NCI-H1694 treated with DMSO at 0.1 percent for 48 hours (cell line): ENCODE results near the gene ENOX1.

Source experiments
- DNase-seq: peaks from one replicate; lab custom pipeline; 2025; lab: John Stamatoyannopoulos, UW

ENOX1 gene

GRCh38 chr13:43744261-43745031, 42.3 kb downstream of the ENOX1 start:
- DNase-seq = no peak

DNA sequence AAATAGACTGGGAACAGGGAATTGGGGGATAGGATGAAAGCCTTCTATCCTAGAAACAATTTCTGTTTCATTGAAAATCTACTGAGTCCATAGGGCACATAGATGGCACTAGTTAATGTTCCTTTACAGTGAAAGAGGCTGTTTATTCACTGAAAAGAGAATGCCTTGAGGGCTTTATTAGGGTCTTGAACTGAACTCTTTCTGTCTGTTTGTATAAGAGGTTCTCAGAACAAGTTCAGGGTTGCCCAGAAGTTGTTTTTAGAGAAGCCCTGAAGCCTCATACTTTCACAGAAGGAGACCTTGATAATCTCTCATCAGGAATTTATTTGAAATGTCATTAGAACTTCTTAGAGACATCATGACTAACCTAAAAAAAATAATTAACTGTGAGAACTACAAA, 43.9 kb downstream of the ENOX1 start:
- DNase-seq = no peak

- DNase-seq = no peak
Observed at GRCh38 chr13:43737392-43737923, 49.3 kb downstream of the ENOX1 start.

GRCh38 chr13:43732726-43733125, 54.0 kb downstream of the ENOX1 start:
- DNase-seq = no peak

DNA sequence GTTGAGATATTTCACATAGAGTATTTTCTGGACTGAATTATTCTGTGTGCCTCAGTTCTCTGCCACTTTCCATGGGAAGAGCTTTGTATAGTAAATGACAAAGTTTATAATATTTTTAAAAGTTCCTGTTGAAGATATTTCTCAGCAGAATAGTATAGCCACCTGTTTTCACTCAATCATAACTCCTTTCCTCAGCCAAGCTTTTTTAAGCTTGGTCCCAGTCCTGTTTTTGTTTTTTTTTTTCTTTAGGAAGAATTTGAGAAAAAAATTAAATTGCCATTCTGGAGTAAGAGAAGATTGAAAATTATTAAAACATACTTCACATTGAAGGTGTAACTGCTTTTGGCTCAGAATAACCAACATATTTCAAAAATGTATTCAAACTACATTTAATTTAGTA, 55.5 kb downstream of the ENOX1 start:
- DNase-seq = no peak

DNA sequence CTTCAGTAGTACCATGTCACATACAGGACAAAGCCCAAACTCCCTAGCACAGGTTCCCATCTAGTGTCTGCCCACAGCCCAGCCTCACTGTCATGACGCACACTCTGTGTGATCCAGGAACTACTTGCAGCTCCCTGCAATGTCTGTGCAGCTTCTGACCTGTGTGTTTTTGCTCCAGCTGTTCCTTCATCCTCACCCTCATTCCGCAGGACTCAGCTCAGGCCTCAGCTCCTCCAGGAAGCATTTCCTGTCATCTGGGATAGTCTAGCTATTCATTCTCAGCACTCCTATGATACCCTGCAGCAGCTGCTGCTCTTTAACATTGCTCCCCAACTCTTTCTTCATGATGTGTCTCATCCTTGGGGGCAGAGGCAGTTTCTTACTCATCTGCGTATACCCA, 56.1 kb downstream of the ENOX1 start:
- no peak for DNase-seq

DNA sequence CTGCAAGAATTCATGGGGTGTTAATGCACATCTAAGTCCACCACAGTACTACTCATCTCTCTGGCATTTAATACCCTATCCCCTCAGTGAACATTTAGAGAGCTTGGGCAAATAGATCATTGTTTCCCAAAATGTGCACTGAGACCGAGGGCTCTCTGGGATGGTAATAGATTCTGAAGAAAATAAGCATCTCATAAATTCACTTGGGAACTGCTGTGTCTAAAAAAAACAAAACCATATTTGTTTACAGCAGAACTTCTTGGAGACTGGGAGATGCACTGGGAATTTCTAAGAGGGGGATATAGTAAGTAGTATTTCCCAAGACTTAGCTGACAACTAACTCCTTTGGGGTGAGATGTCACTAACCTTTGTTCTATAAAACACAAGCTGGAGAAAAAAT, 58.4 kb downstream of the ENOX1 start:
- DNase-seq = no peak

GRCh38 chr13:43727856-43728255, 58.9 kb downstream of the ENOX1 start:
- DNase-seq = no peak

- no peak for DNase-seq
Observed at GRCh38 chr13:43725460-43725859, 61.3 kb downstream of the ENOX1 start.

DNA sequence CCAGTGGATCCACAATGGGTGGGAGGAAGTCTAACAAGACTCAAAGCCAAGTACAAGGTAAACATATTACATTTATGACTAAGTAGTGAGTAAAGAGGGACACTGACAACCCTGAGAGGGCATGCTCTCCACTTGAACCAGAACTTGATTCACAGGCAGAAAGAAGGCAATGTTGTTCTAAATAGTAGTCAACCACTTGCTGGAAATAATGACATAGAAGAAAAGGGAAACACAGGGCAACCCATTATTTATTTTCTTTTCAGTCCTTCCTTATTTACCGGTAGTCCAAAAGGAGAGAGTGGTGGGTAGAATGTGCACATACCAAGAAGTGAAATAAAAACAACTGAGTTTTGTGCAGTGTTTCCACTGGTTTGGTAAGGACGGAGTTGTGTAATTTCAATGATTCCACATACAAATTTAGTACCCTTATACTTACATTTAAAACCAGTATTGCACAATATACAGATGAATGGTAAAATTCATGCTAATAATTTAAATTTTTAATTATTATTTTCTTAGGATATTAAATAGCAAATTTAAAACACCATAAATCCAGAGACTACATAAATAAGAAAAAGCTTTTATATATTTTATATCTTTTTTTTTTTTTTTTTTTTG, 65.9 kb downstream of the ENOX1 start:
- DNase-seq = no peak

DNA sequence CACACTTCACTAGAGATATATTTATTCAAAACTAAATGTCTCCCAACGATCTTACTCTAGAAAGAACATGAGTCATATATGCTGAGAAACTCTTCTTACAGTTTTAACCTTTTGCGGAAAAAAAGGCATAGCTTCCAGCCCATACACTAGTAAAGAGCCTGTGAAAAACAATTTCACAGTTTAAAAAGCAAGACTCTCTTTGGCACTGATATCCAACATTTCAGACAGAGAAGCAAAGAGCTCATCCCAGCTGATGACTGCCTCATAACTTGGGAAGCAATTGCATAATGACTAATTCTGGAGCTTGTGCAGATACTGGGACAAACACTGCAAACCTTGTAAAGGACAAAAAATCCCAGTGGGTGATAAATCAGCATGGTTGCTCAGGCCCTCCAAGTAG, 88.0 kb downstream of the ENOX1 start:
- DNase-seq = no peak

DNA sequence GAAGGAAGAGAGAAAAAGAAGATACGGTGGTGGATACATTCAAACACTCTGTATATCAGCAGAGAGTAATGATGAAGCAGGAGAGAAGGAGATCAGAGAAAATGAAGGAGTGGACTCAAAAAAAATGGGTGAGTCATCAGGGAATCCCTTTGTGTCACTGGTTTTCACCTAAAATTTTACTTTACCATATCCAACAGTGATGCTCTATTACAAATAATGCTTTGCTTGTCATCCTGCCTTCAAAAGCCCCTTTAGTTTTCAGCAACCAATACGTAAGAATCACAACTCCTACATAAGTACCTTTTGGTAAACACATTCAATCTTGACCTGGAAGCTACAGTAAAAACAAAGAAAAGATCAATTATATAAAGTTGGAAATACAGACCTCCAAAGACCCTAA, 88.8 kb downstream of the ENOX1 start:
- no peak for DNase-seq

- DNase-seq = no peak
Observed at GRCh38 chr13:43697323-43697722, 89.4 kb downstream of the ENOX1 start.

DNA sequence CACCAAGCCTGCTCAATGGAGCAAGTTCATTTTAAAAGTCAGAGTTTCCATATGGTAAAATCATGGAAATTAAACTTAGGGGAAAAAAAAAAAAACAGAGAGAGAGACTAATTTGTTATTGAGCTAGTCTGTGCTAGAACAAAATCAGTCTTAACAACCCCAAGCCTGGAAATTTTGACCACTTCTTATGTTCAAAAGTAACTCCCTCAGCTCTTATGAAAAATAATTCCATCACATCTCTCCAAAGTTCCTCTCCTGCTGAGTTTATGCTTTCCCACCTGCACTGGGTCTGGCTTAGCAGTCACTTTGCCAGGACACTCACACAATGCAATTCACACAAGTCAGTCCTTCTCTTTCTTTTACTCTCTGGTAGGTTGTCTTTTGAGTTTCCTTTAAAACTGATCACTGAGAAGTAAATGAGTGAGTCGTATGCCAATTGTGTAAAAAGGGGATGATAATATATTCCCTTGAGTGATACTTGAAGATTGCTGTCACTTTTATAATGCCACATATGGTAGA, 92.6 kb downstream of the ENOX1 start:
- DNase-seq = no peak

DNA sequence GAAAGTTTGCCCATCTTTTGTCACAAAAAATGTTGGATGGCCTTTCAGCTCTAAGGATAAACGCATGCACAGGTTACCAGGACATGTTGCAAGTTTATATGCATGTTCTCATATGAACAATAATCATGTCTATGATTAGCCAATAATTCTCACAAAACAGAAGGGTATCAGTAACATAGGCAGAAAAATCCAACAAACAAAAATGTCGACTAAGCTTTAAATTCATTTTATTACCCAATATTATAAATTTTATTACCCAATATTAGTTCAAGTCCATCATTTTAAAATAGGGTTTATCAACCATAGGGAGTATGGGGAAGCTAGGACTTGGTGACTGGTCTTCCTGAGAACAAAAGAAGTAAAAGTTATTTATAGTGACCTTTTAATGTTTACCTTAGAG, 93.1 kb downstream of the ENOX1 start:
- DNase-seq = no peak

GRCh38 chr13:43688227-43688907, 98.4 kb downstream of the ENOX1 start:
- no peak for DNase-seq

- DNase-seq = no peak
Observed at GRCh38 chr13:43687038-43687437, 99.7 kb downstream of the ENOX1 start.

GRCh38 chr13:43686557-43686956, 100.2 kb downstream of the ENOX1 start:
- DNase-seq = no peak

GRCh38 chr13:43684963-43685725, 101.6 kb downstream of the ENOX1 start:
- DNase-seq = no peak

GRCh38 chr13:43682701-43683100, 104.1 kb downstream of the ENOX1 start:
- no peak for DNase-seq

DNA sequence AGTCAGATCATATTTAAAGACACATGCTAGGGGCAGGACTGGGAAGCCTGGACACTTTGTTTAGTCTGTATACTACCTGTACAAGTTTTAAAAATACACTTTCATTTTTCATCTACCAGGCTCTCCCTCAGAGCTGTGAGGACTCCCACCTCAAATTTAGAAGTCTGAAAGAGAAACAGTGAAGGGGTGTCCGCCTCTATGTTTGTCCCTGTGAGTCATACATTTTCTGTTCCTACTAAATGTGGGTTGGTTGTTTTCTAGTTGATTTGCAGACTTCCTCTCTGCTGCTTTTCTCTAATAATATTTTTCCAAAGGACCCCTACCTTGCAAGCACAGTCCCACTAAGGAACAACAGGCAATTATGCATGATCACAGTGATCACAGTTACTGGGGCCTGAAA, 110.5 kb downstream of the ENOX1 start:
- no peak for DNase-seq

GRCh38 chr13:43675577-43675976, 111.2 kb downstream of the ENOX1 start:
- no peak for DNase-seq
